ENCODE measurements around the gene ZNF619.

ZNF619 gene

GRCh38 chr3:40468018-40468417 lies 8.9 kb upstream of the ZNF619 start:
- DNase-seq = no peak

GRCh38 chr3:40470701-40471100 lies 6.2 kb upstream of the ZNF619 start:
- DNase-seq = no peak

GRCh38 chr3:40477666-40478065 lies 744 bp downstream of the ZNF619 start:
- DNase-seq = no peak

- no peak for DNase-seq
Measured at GRCh38 chr3:40487172-40487571, 10.2 kb downstream of the ZNF619 start.

- DNase-seq = no peak
Measured at GRCh38 chr3:40490916-40491315, 14.0 kb downstream of the ZNF619 start.

DNA sequence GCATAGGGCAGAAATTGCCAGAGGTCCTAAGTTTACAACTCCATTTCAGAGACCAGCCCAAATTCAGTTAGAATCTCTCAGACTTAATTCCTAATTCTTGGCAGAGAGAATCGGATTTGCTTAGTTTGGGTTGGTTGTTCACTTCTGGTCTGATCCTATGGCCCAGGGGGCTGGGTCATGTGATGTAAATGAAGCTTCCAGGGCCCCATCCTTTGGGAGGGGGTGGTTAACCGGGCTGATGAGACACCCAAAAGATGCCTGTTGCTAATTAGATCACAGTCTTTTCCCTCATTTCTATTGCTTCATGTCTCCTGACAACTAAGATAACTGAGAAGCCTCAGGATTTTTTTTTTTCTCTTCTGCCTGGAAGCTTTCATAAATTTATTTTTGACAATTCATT lies 17.8 kb downstream of the ZNF619 start:
- no peak for DNase-seq

- DNase-seq = no peak
Measured at GRCh38 chr3:40497288-40497687, 20.4 kb downstream of the ZNF619 start.

- DNase-seq = no peak
Measured at GRCh38 chr3:40499952-40500351, 23.0 kb downstream of the ZNF619 start.

- DNase-seq = no peak
Measured at GRCh38 chr3:40502034-40502433, 25.1 kb downstream of the ZNF619 start.

DNA sequence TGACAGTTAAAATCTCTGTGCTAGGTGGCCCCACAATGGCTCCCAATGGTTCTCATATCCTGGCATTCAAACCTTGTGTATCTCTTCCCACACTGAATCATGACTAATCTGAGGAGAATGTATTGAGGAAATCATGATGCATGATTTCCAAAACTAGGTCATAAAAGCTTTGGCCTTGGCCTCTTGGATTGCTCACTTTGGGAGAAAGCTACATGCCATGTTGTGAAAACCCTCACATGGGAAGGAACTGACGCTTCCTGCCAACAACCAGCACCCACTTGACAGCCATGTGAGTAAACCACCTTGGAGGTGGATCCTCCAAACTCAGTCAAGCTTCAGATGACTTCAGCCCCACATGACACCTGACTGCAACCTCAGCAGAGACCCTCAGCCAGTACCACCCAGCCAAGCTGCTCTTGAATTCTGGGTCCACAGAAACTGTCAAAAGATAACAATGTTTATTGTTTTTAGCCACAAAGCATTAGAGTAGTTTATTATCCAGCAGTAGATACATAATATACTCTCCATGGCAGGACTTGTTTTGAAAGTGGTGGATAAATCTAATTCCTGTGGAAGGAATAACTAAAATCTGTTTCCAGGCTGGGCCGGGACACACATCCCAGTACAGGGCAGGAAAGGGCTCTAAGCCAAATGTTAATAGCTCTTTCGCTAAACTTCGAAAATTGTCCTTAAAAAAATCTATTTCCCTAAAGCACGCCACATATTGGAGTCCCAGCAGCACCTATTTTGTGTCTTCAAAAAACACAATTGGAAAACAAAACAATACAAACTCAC lies 27.9 kb downstream of the ZNF619 start:
- no peak for DNase-seq

DNA sequence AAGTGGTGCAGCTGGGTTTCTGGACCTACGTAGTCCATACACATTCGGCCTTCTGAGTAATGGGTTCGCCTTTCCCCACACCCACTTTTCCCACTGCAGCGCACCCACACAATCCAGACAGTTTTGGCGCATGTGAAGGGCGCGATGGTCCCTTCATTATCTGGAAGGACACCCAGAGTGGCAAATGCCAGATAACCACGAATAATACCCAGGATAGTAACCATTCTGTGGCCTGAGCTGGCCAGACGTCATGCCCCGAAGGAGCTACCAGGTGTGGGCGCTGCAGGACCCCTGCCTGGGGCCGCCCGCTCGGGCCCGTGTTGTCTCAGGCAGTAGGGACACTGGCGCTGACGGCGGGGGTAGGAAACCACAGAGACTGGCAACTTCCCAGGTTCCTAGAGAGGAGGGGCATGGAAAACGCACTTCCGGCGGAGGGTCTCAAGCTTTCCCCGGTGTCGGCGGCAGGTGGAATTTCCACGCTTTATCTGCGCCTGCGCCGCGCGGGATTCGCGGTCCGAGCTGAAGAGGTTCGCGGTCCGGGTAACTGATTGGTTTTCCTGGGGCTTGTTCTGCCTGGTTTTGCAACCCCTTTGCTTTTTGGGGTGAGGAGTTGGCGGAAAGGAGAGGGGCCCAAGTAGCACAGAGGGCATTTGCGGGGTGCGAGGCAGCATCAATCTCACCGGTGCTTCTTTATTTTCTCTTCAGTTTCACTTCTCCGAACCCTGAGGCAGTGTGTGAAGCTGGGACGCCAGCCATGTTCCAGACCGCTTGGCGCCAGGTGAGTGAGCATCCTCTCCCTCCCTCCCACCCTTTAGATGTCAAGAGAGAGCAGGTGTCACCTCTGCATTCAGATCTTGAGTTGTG lies 28.9 kb downstream of the ZNF619 start, which contains the start of gene ZNF620:
ZNF620 (plus strand) TSS at position 441 of the 864 bp plus-strand sequence; CDS start at position 755, 314 bp downstream.
- peak; percentile 84 for DNase-seq

DNA sequence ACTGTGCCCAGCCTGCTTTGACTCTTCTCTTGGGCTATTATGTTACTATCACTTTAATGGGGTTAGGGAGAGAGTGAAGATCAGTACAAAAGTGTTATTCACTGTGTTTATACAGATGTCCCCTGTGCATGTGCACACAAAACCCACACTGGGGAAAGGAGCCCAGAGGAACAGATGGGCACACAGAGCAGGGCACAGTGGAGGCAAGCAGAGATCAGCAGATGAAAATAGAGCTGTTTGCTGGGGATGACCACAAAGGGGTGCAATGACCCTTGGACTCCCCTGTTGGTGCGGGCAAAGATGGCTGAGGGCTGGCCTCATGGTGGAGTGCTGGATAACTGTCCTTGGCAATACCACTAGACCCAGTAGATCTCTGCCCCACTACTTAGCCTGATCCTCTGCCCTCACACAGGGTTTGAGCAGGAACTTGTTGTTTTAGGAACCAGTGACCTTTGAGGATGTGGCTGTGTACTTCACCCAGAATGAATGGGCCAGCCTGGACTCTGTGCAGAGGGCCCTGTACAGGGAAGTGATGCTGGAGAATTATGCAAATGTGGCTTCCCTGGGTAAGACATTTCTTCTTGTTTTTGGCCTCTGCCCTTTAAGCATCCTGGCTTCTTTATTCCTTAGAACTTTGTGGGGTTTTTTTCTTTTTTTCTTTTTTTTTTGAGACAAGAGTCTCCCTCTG lies 34.3 kb downstream of the ZNF619 start:
- no peak for DNase-seq

DNA sequence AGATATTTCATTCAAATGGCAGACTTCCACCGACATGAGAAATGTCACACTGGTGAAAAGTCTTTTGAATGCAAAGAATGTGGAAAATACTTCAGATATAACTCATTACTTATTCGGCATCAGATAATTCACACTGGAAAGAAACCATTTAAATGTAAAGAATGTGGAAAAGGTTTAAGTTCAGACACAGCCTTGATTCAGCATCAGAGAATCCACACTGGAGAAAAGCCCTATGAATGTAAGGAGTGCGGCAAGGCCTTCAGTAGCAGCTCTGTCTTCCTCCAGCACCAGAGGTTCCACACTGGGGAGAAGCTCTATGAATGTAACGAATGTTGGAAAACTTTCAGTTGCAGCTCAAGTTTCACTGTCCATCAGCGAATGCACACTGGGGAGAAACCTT lies 39.3 kb downstream of the ZNF619 start:
- no peak for DNase-seq

DNA sequence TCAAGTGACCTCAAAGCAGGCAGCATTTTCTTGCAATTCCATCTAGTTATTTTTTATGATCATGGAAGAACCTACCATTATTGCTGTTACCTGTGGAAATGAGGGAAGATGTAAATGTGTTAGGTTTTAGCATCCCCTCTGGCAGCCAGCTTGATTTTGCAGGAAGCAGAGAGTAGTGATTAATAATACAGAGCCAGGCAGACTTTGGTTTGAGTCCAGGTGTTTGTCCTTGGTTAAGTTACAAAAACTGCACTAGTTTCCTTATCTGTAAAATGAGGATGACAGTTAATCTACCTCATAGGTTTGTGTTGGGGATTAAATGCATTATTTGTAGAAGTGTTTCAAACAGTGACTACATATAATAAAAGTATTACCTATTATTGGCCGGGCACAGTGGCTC lies 41.1 kb downstream of the ZNF619 start:
- no peak for DNase-seq

DNA sequence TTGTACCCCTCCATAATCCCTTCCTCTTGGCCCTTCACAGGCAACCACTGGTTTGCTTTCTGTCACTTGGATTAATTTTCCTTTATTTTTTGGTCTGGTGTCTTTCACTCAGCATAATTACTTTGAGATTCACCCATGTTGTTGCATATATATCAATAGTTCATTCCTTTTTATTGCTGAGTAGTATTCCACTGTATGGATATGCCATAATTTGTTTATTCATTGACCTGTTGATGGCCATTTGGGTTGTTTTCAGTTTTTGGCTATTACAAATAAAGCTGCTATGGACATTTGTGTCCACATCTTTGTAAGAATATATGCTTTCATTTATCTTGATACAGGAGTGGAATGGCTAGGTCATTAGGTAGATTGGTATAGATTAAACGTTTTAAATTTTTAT lies 41.9 kb downstream of the ZNF619 start:
- DNase-seq = no peak

- DNase-seq = no peak
Measured at GRCh38 chr3:40521254-40521653, 44.3 kb downstream of the ZNF619 start.

GRCh38 chr3:40523781-40524180 lies 46.9 kb downstream of the ZNF619 start:
- peak; percentile 5 for DNase-seq

- DNase-seq = no peak
Measured at GRCh38 chr3:40524222-40524567, 47.3 kb downstream of the ZNF619 start.

- peak; percentile 67 for DNase-seq
Measured at GRCh38 chr3:40524568-40525285, 47.8 kb downstream of the ZNF619 start, which contains the start of gene ZNF621. Gene ZNF621 (plus strand): TSS chr3:40524960. CDS start chr3:40525841, 881 bp downstream.

DNA sequence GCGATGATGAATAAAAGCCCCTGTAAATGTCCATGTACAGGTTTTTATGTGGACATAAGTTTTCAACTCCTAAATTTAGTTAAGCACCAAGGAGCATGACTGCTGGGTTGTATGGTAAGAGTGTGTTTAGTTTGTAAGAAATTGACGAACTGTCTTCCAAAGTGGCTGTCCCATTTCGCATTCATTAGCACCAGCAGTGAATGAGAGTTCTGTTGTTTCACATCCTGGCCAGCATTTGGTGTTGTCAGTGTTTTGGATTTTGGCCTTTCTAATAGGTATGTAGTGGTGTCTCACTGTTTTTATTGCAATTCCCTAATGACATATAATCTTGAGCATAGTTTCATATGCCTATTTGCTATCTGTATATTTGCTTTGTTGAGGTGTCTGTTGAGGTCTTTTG lies 51.5 kb downstream of the ZNF619 start:
- no peak for DNase-seq

DNA sequence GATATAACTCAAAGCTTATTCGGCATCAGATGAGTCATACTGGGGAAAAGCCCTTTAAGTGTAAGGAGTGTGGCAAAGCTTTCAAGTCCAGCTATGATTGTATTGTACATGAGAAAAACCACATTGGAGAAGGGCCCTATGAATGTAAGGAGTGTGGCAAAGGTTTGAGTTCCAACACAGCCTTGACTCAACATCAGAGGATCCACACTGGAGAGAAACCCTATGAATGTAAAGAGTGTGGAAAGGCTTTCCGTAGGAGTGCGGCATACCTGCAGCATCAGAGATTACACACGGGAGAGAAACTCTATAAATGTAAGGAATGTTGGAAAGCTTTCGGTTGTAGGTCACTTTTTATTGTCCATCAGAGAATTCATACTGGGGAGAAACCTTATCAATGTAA lies 55.3 kb downstream of the ZNF619 start:
- DNase-seq = no peak

DNA sequence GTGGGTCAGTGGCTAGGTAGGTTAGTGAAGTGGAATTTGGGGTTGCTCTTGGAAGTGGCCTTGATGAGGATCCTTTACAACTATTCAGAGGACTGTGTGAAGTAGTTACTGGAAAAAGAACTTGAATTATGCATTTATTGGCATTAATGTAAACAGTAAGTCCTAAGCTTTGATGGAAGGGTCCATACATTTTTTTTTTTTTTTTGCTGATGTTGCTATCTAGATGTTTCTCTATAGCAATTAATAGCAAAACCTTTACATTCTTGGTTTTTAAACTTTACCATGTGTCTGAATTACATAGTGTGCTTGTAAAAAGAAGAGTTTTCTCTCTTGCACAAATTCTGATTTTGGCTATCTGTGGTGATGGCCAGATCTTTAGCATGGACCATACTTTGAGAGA lies 57.4 kb downstream of the ZNF619 start:
- DNase-seq = no peak
